K562 (cell line): Measurements from ENCODE around the gene PAIP2. TPM values are rescaled to one million over a fixed set of nuclear protein-coding genes. Genes with fewer than 3 reads are reported as not detected.

ENCODE experiments used
- ATAC-seq: fragments of 200-7000 bp; cut with Tn5 transposase; 3 replicates; pipeline ENCODE4 v1.9.1; 2020; ENCODE audit warnings: moderate library complexity
- BruUV-seq: library from RNA; stranded (reverse); fragments of 400-500 nt; replicated peaks from 2 replicates; lab custom pipeline; 2021; lab: Mats Ljungman, UMichigan
- CTCF ChIA-PET: fragments of 300-600 bp; formaldehyde crosslinking; extraction: SDS; loops from one replicate; lab custom pipeline; 2021; ENCODE audit warnings: low intra/inter-chr PET ratio; lab: Yijun Ruan, JAX
- POLR2A ChIA-PET: fragments of 300-600, 350-650 bp; sonication (Branson Sonifier 250); formaldehyde crosslinking; extraction: SDS; loops from one replicate; lab custom pipeline; 2021; ENCODE audit warnings: antibody characterized with exemption, inconsistent platforms; lab: Yijun Ruan, JAX
- DNase-seq, 4 experiments: peaks; one replicate each; pipeline versions ENCODE4 v3.0.0 to v3.0.0-alpha.2; 2011 to 2018; ENCODE audit warnings: low spot score in 3 of 4, mixed read lengths in 3 of 4; ENCODE audit errors: extremely low read depth in 1 of 4
- FAIRE-seq: peaks from 2 replicates; lab custom pipeline; 2011; peaks lifted over from hg19 to GRCh38; lab: Jason Lieb, UNC
- H2AFZ ChIP-seq: 2 replicates; pipeline ENCODE4 v1.6.0; 2011; ENCODE audit warnings: low read depth, low read length, control low read depth, inconsistent platforms
- H3K27ac ChIP-seq: fragments of 200-600 bp; 3 replicates; pipeline ENCODE4 v1.8.0; 2011; ENCODE audit warnings: low read depth, mild to moderate bottlenecking, control low read depth, inconsistent platforms, low read length, moderate library complexity, mixed read lengths; ENCODE audit errors: extremely low read depth
- H3K27me3 ChIP-seq, 2 experiments: fragments of 300-600 bp in 1 of 2; 2 replicates in 1 of 2; 3 replicates in 1 of 2; pipeline versions ENCODE4 v1.6.0 to v1.8.0; 2011; ENCODE audit warnings: inconsistent platforms in 2 of 2, low read length in 2 of 2, mild to moderate bottlenecking in 1 of 2, mixed read lengths in 1 of 2, moderate library complexity in 1 of 2; ENCODE audit not compliant: control insufficient read depth in 2 of 2, insufficient read depth in 2 of 2
- H3K36me3 ChIP-seq: fragments of 300-600 bp; 3 replicates; pipeline ENCODE4 v1.8.0; 2011; ENCODE audit warnings: mild to moderate bottlenecking, low read length, inconsistent platforms; ENCODE audit not compliant: control insufficient read depth, insufficient read depth
- H3K4me1 ChIP-seq, 2 experiments: fragments of 200-600 bp in 1 of 2; replicated peaks in 1 of 2; 2 replicates in 1 of 2; 3 replicates in 1 of 2; pipeline versions ENCODE4 v1.5.1 to v1.8.0; 2011; ENCODE audit warnings: inconsistent platforms in 2 of 2, low read length in 2 of 2, mild to moderate bottlenecking in 1 of 2, mixed read lengths in 1 of 2, moderate library complexity in 1 of 2; ENCODE audit not compliant: control insufficient read depth in 2 of 2, insufficient read depth in 2 of 2
- H3K4me2 ChIP-seq: 2 replicates; pipeline ENCODE4 v1.6.1; 2011; ENCODE audit warnings: low read length, control low read depth, inconsistent platforms, mixed read lengths; ENCODE audit not compliant: insufficient read depth
- H3K4me3 ChIP-seq: fragments of 200-600 bp; sonication (generic), shearing (Covaris generic); 2 replicates; pipeline ENCODE4 v1.5.1; 2016; ENCODE audit warnings: control low read depth, inconsistent platforms
- H3K79me2 ChIP-seq: fragments of 200-600 bp; 3 replicates; pipeline ENCODE4 v1.8.0; 2011; ENCODE audit warnings: low read length, inconsistent platforms; ENCODE audit not compliant: control insufficient read depth, insufficient read depth
- H3K9ac ChIP-seq, 2 experiments: 2 replicates each; pipeline versions ENCODE4 v1.6.0 to v1.6.1; 2011; ENCODE audit warnings: low read depth in 2 of 2, low read length in 2 of 2, control low read depth in 1 of 2, inconsistent platforms in 1 of 2, mild to moderate bottlenecking in 1 of 2, mixed read lengths in 1 of 2; ENCODE audit not compliant: insufficient read depth in 1 of 2
- H3K9me1 ChIP-seq: one replicate; pipeline ENCODE4 v1.6.0; 2011; ENCODE audit warnings: inconsistent platforms, mild to moderate bottlenecking, low read length, moderate library complexity; ENCODE audit not compliant: control insufficient read depth, insufficient read depth
- H3K9me3 ChIP-seq: replicated peaks from 2 replicates; pipeline ENCODE4 v1.5.1; 2011; ENCODE audit warnings: low read depth, low read length, inconsistent platforms; ENCODE audit not compliant: control insufficient read depth, insufficient read depth
- H4K20me1 ChIP-seq: replicated peaks from 2 replicates; pipeline ENCODE4 v1.6.1; 2011; ENCODE audit warnings: low read length, inconsistent platforms, mixed read lengths; ENCODE audit not compliant: control insufficient read depth, insufficient read depth
- DIDO1 ChIP-seq: fragments of 450-650 bp; IDR thresholded peaks from 2 replicates; pipeline ENCODE4 v1.6.1; 2016; ENCODE audit warnings: low read depth, missing biosample characterization, missing genetic modification characterization
- ESRRB ChIP-seq: fragments of 250-450 bp; sonication (Bioruptor Pico); IDR thresholded peaks from 2 replicates; pipeline ENCODE4 v1.5.0; 2020; ENCODE audit warnings: mild to moderate bottlenecking, moderate library complexity, borderline replicate concordance
- FOXP1 ChIP-seq: sonication (generic); formaldehyde crosslinking; IDR thresholded peaks from 2 replicates; pipeline ENCODE4 v1.8.0; 2022; ENCODE audit warnings: mild to moderate bottlenecking, missing genetic modification reagents
- HDGF ChIP-seq: fragments of 450-650 bp; IDR thresholded peaks from 2 replicates; pipeline ENCODE4 v1.6.1; 2016
- HMG20A ChIP-seq: fragments of 450-650 bp; formaldehyde crosslinking; conservative IDR thresholded peaks from 2 replicates; pipeline ENCODE4 v1.4.0; 2020; ENCODE audit warnings: mild to moderate bottlenecking, mixed read lengths
- HNRNPLL ChIP-seq: fragments of 200-400 bp; formaldehyde crosslinking; IDR thresholded peaks from 2 replicates; pipeline ENCODE4 v1.6.1; 2017; ENCODE audit warnings: low read length, low read depth, mild to moderate bottlenecking; ENCODE audit not compliant: poor library complexity, severe bottlenecking
- MBD2 ChIP-seq: sonication (generic); IDR thresholded peaks from 2 replicates; pipeline ENCODE4 v1.6.1; 2016; ENCODE audit warnings: low read depth, borderline replicate concordance
- RBM25 ChIP-seq: fragments of 200-400 bp; formaldehyde crosslinking; IDR thresholded peaks from 2 replicates; pipeline ENCODE4 v1.6.1; 2018; ENCODE audit warnings: low read length, low read depth, moderate library complexity; ENCODE audit not compliant: severe bottlenecking
- SMAD1 ChIP-seq: fragments of 150-350 bp; IDR thresholded peaks from 2 replicates; pipeline ENCODE4 v1.6.1; 2014; ENCODE audit warnings: low read length, low read depth; ENCODE audit not compliant: partially characterized antibody
- U2AF1 ChIP-seq: fragments of 200-400 bp; formaldehyde crosslinking; optimal IDR thresholded peaks from 2 replicates; pipeline ENCODE3; 2017; ENCODE audit warnings: mild to moderate bottlenecking, low read depth, low read length, moderate library complexity
- WGBS: fragments of 100-300 bp; shearing (Covaris generic); methylation state at CpG from one replicate; pipeline ENCODE4 v1.1.6; 2016; ENCODE audit warnings: low coverage, mixed read lengths; ENCODE audit not compliant: insufficient coverage; ENCODE audit errors: missing lambda C conversion rate; 5-methylcytosine and 5-hydroxymethylcytosine counted together
- in situ Hi-C: fragments of 300-500 bp; cut with MboI; formaldehyde crosslinking; loops from 4 replicates; pipeline ENCODE4 v1.15.0; 2018; ENCODE audit warnings: inconsistent platforms, mixed read lengths
- intact Hi-C: fragments of 100-400 bp; cut with micrococcal nuclease; formaldehyde crosslinking; loops from 2 replicates; pipeline ENCODE4 v1.14.2; 2022
- polyA plus RNA-seq, 8 experiments: library from polyadenylated mRNA; depleted of rRNA in 4 of 8; stranded (reverse) in 5 of 8; unstranded in 3 of 8; fragments of >200 nt; fragmentation: Nextera tagmentation in 2 of 8; fragmentation: Illumina TruSeq in 1 of 8; extraction: Ambion mirVana in 2 of 8; extraction: Trizol in 1 of 8; gene quantifications; 2 replicates each; pipeline versions ENCODE4 v1.2.1 to v1.2.3, GENCODE V29; 2011 to 2014; ENCODE audit warnings: inconsistent platforms in 1 of 8, missing spikeins in 1 of 8
- total RNA-seq, 7 experiments: library from RNA; depleted of rRNA in 6 of 7; stranded (reverse); fragments of >200 nt in 6 of 7; fragmentation: Illumina TruSeq in 2 of 7; extraction: Trizol in 2 of 7; gene quantifications; 2 replicates each; pipeline versions ENCODE4 v1.2.1 to v1.2.3, GENCODE V29; 2011 to 2021; ENCODE audit warnings: low replicate concordance in 1 of 7
- TF ChIP-seq, protein P1 (sequence below): fragments of 450-650 bp; IDR thresholded peaks from one replicate; pipeline ENCODE4 v1.6.1; 2018; ENCODE audit warnings: mild to moderate bottlenecking, moderate library complexity; ENCODE audit not compliant: partially characterized antibody
- TF ChIP-seq, protein P2 (sequence below): fragments of 250-450 bp; sonication (Bioruptor Pico); IDR thresholded peaks from 2 replicates; pipeline ENCODE4 v1.9.0; 2021; ENCODE audit warnings: mild to moderate bottlenecking, inconsistent platforms
- TF ChIP-seq, protein P3 (sequence below): fragments of 450-650 bp; IDR thresholded peaks from 2 replicates; pipeline ENCODE4 v1.6.1; 2018; ENCODE audit not compliant: partially characterized antibody

Gene PAIP2
- total and polyA plus RNA-seq, 9 of the 15 experiments (the other 6 are each of a cell fraction or from before 2014, with no cell fraction given): 78.3 to 187 (median 128) TPM

DNA sequence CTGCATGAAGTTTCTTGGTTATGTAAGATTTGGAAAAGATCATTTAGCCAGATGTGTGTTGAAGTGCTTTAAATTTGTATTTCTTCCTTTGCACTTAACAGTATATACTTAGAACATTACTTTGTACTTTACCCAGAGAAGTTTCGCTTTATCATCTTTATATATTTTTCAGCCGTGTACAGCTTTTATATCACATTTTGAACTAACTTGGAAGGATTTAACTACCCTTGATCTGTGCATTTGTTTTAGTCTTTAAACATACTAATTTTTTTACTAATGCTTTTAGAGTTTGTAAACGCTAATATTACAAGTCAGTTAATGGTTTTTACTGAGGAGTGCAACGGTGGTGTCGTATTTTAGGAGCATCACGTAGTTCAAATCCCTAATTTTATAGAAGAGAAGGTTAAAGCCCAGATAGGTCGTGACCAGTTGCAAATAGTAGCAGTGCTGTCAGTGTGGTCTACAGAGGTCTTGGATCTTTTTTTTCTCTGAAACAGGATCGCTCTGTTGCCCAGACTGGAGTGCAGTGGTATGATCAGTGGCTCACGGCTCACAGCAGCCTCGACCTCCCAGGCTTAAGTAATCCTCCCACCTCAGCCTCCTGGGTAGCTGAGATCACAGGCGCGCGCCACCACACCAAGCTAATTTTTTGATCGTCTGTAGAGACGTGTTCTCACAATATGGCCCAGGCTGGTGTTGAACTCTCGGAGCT is 46.2 kb upstream of the PAIP2 start (continued):
- TF ChIP-seq SMAD1 (no peak), HNRNPLL (peak; percentile 18), RBM25 (peak; percentile 61), U2AF1 (no peak)
- TF ChIP-seq, all 486 proteins: peak for 10

DNA sequence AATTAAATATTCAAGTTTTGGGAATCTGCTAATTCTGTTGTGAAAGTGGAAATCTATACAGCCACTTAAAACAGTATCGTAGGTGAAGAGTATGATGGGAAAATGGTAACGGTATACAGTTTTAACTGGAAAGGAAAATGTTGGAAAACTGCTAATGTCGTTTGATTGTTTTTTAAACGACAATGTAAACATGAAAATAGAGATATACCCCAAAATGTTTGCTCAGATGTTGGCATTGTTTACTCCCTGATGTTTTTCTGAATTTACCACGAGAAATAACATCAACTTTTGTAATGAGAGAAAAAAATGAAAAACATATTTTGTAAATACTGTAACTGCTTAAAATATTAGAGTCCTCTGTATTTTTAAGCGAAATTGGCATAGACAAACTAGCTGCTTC is 45.5 kb upstream of the PAIP2 start:
- Histone ChIP-seq H3K4me1 (peaks cover 17 to 38% of the 10 kb centered on the region in 2 experiments), H2AFZ (no peak overlapping the region), H3K9me1 (peaks cover 2% of the 10 kb centered on the region), H4K20me1 (peaks cover 69% of the 10 kb centered on the region), H3K27ac (peak overlapping the region; percentile 99; the same call in 1 of the 3 replicates), H3K36me3 (peaks cover 41% of the 10 kb centered on the region), H3K4me2 (peak overlapping the region; percentile 96), H3K27me3 (no peaks in the 10 kb centered on the region), H3K4me3 (peak overlapping the region; percentile 88), H3K9me3 (no peaks in the 10 kb centered on the region), H3K9ac (peak overlapping the region in 1 of 2 experiments; percentile 99; a peak in 2 of 4 replicates), H3K79me2 (peaks cover 81% of the 10 kb centered on the region)
- 8% methylated on average over 6 of the region's 6 CpGs for WGBS
- ChIA-PET POLR2A (interaction anchor here (0.6 to 6.9 kb wide), 6 partner anchors 9 to 1056 kb away, joined by 3 to 105 read pairs (median 6); no protein-coding TSS in a partner anchor), CTCF (no interaction called here)
- no peak for FAIRE-seq
- no peak for ATAC-seq
- in situ Hi-C loops (no loop called here), intact Hi-C loops (loop anchor here (2.0 kb wide), 1 partner anchor 45 kb away; the partner anchor contains the start of gene PAIP2)
- no peak for DNase-seq
- BruUV-seq: no TSS peak
- TF ChIP-seq, protein P1, sequence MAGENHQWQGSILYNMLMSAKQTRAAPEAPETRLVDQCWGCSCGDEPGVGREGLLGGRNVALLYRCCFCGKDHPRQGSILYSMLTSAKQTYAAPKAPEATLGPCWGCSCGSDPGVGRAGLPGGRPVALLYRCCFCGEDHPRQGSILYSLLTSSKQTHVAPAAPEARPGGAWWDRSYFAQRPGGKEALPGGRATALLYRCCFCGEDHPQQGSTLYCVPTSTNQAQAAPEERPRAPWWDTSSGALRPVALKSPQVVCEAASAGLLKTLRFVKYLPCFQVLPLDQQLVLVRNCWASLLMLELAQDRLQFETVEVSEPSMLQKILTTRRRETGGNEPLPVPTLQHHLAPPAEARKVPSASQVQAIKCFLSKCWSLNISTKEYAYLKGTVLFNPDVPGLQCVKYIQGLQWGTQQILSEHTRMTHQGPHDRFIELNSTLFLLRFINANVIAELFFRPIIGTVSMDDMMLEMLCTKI: no peak
- TF ChIP-seq DIDO1 (tag) (no peak), MBD2 (no peak), HMG20A (CRISPR knock-in tag) (no peak), HDGF (no peak), ESRRB (CRISPR knock-in tag) (no peak), FOXP1 (CRISPR knock-in tag) (no peak)
- TF ChIP-seq, protein P2, sequence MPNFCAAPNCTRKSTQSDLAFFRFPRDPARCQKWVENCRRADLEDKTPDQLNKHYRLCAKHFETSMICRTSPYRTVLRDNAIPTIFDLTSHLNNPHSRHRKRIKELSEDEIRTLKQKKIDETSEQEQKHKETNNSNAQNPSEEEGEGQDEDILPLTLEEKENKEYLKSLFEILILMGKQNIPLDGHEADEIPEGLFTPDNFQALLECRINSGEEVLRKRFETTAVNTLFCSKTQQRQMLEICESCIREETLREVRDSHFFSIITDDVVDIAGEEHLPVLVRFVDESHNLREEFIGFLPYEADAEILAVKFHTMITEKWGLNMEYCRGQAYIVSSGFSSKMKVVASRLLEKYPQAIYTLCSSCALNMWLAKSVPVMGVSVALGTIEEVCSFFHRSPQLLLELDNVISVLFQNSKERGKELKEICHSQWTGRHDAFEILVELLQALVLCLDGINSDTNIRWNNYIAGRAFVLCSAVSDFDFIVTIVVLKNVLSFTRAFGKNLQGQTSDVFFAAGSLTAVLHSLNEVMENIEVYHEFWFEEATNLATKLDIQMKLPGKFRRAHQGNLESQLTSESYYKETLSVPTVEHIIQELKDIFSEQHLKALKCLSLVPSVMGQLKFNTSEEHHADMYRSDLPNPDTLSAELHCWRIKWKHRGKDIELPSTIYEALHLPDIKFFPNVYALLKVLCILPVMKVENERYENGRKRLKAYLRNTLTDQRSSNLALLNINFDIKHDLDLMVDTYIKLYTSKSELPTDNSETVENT: no peak
- TF ChIP-seq, protein P3, sequence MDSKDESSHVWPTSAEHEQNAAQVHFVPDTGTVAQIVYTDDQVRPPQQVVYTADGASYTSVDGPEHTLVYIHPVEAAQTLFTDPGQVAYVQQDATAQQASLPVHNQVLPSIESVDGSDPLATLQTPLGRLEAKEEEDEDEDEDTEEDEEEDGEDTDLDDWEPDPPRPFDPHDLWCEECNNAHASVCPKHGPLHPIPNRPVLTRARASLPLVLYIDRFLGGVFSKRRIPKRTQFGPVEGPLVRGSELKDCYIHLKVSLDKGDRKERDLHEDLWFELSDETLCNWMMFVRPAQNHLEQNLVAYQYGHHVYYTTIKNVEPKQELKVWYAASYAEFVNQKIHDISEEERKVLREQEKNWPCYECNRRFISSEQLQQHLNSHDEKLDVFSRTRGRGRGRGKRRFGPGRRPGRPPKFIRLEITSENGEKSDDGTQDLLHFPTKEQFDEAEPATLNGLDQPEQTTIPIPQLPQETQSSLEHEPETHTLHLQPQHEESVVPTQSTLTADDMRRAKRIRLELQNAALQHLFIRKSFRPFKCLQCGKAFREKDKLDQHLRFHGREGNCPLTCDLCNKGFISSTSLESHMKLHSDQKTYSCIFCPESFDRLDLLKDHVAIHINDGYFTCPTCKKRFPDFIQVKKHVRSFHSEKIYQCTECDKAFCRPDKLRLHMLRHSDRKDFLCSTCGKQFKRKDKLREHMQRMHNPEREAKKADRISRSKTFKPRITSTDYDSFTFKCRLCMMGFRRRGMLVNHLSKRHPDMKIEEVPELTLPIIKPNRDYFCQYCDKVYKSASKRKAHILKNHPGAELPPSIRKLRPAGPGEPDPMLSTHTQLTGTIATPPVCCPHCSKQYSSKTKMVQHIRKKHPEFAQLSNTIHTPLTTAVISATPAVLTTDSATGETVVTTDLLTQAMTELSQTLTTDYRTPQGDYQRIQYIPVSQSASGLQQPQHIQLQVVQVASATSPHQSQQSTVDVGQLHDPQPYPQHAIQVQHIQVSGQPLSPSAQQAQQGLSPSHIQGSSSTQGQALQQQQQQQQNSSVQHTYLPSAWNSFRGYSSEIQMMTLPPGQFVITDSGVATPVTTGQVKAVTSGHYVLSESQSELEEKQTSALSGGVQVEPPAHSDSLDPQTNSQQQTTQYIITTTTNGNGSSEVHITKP: no peak
